Upper lobe of left lung (tissue), 4 donors: ENCODE data around the gene LTO1.
A peak's percentile ranks its signal among the peaks of the same experiment; 100 is the strongest.

ENCODE experiments used
- CTCF ChIP-seq, 6 experiments: fragments of 450-650 bp in 4 of 6; fragments of 200-600 bp in 2 of 6; sonication (generic) in 2 of 6; IDR thresholded peaks; one replicate each; pipeline ENCODE4 v1.5.1; 2016 to 2019; ENCODE audit warnings: antibody characterized with exemption in 6 of 6
- POLR2AphosphoS5 ChIP-seq, 2 donors: sonication (generic); formaldehyde crosslinking; IDR thresholded peaks; one replicate each; pipeline ENCODE4 v1.5.1; 2017; ENCODE audit warnings: antibody characterized with exemption in 2 of 2

- peak in 4 of 6 experiments; percentile 16 to 67 (median 48) for TF ChIP-seq CTCF (IDR thresholded peaks at IDR 0.05)
- TF ChIP-seq POLR2AphosphoS5 (IDR thresholded peaks at IDR 0.05): peak in 1 of 2 donors; percentile 19
Measured at GRCh38 chr11:69644071-69644961, 30.8 kb downstream of the LTO1 start.
